ENCODE measurements around the gene ATP6V1C2.

Gene ATP6V1C2

GRCh38 chr2:10733980-10734379 lies 12.6 kb downstream of the ATP6V1C2 start:
- TF ChIP-seq EZH2phosphoT487 (IDR thresholded peaks at IDR 0.05; ENCODE audit: borderline replicate concordance) (no peak), CTCF (conservative IDR thresholded peaks at IDR 0.05; ENCODE audit: low read length) (no peak)
- Histone ChIP-seq H4K20me1 (ENCODE audit: insufficient read depth, low read length, poor library complexity, severe bottlenecking) (no peaks in the 10 kb centered on the region), H3K36me3 (ENCODE audit: insufficient read depth, low read length) (no peaks in the 10 kb centered on the region), H3K27me3 (ENCODE audit: insufficient read depth, low read length, poor library complexity, severe bottlenecking) (no peaks in the 10 kb centered on the region), H3F3A (ENCODE audit: low read depth) (no peaks in the 10 kb centered on the region), H3K9me3 (ENCODE audit: insufficient read depth, low read depth, low read length) (no peaks in the 10 kb centered on the region), H3K4me3 (ENCODE audit: low read length, poor library complexity, severe bottlenecking) (no peak overlapping the region), H3K9me2 (replicated peaks; ENCODE audit: low read depth, low read length) (no peaks in the 10 kb centered on the region), H3K4me2 (ENCODE audit: low read depth, low read length, poor library complexity, severe bottlenecking) (no peak overlapping the region), H3K9ac (ENCODE audit: low read depth, low read length, poor library complexity, severe bottlenecking) (no peak overlapping the region), H2AFZ (ENCODE audit: low read length) (no peak overlapping the region), H3K79me2 (ENCODE audit: insufficient read depth, low read length) (no peaks in the 10 kb centered on the region), H3K4me1 (ENCODE audit: insufficient read depth, low read length, poor library complexity, severe bottlenecking) (no peaks in the 10 kb centered on the region)

DNA sequence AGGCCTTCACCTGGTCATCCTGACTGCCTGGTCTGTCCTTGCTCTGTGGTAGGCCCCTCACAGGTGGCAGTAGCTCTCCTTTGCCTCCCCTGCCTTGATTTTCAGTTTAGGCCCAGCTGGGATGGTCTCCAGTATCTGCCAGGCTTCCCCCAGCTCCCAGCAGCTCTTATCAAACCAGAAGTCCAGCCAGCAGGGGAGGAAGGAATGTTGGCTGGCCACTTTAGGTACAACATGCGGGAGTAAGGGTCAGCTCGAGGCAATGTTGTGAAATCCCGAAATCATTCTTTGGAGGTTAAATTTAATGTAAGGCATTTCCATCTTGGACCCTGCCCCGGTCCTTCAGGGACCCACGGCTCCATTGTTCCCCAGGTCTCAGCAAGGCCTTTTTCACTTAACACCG lies 16.8 kb downstream of the ATP6V1C2 start:
- Histone ChIP-seq H3K79me2 (ENCODE audit: insufficient read depth, low read length) (no peaks in the 10 kb centered on the region), H3K4me3 (ENCODE audit: low read length, poor library complexity, severe bottlenecking) (no peak overlapping the region), H3K9me3 (ENCODE audit: insufficient read depth, low read depth, low read length) (no peaks in the 10 kb centered on the region), H3K4me2 (ENCODE audit: low read depth, low read length, poor library complexity, severe bottlenecking) (no peak overlapping the region), H4K20me1 (ENCODE audit: insufficient read depth, low read length, poor library complexity, severe bottlenecking) (no peaks in the 10 kb centered on the region), H2AFZ (ENCODE audit: low read length) (no peak overlapping the region), H3K4me1 (ENCODE audit: insufficient read depth, low read length, poor library complexity, severe bottlenecking) (no peaks in the 10 kb centered on the region), H3K36me3 (ENCODE audit: insufficient read depth, low read length) (no peaks in the 10 kb centered on the region), H3K9me2 (replicated peaks; ENCODE audit: low read depth, low read length) (no peaks in the 10 kb centered on the region), H3K9ac (ENCODE audit: low read depth, low read length, poor library complexity, severe bottlenecking) (no peak overlapping the region), H3K27me3 (ENCODE audit: insufficient read depth, low read length, poor library complexity, severe bottlenecking) (no peaks in the 10 kb centered on the region), H3F3A (ENCODE audit: low read depth) (no peaks in the 10 kb centered on the region)
- TF ChIP-seq EZH2phosphoT487 (IDR thresholded peaks at IDR 0.05; ENCODE audit: borderline replicate concordance) (no peak), CTCF (conservative IDR thresholded peaks at IDR 0.05; ENCODE audit: low read length) (no peak)

GRCh38 chr2:10740226-10740625 lies 18.8 kb downstream of the ATP6V1C2 start:
- Histone ChIP-seq H3K36me3 (ENCODE audit: insufficient read depth, low read length) (no peaks in the 10 kb centered on the region), H3K27me3 (ENCODE audit: insufficient read depth, low read length, poor library complexity, severe bottlenecking) (no peaks in the 10 kb centered on the region), H3K9me2 (replicated peaks; ENCODE audit: low read depth, low read length) (no peaks in the 10 kb centered on the region), H4K20me1 (ENCODE audit: insufficient read depth, low read length, poor library complexity, severe bottlenecking) (no peaks in the 10 kb centered on the region), H3K4me2 (ENCODE audit: low read depth, low read length, poor library complexity, severe bottlenecking) (no peak overlapping the region), H2AFZ (ENCODE audit: low read length) (no peak overlapping the region), H3K79me2 (ENCODE audit: insufficient read depth, low read length) (no peaks in the 10 kb centered on the region), H3K9ac (ENCODE audit: low read depth, low read length, poor library complexity, severe bottlenecking) (no peak overlapping the region), H3F3A (ENCODE audit: low read depth) (no peaks in the 10 kb centered on the region), H3K4me3 (ENCODE audit: low read length, poor library complexity, severe bottlenecking) (no peak overlapping the region), H3K9me3 (ENCODE audit: insufficient read depth, low read depth, low read length) (no peaks in the 10 kb centered on the region), H3K4me1 (ENCODE audit: insufficient read depth, low read length, poor library complexity, severe bottlenecking) (no peaks in the 10 kb centered on the region)
- TF ChIP-seq CTCF (conservative IDR thresholded peaks at IDR 0.05; ENCODE audit: low read length) = no peak
- TF ChIP-seq EZH2phosphoT487 (IDR thresholded peaks at IDR 0.05; ENCODE audit: borderline replicate concordance) = no peak
